AG09319 (cell line): Measurements from ENCODE around the gene CDC27.
"Not testable (repeated sequence)": the region's sequence is repeated elsewhere in the genome, so short reads cannot be mapped to it uniquely, and the experiment has no call there.

Experiments
- DNase-seq: peaks from one replicate; pipeline ENCODE4 v3.0.0-alpha.2; 2010; ENCODE audit warnings: low read depth; ENCODE audit errors: extremely low read depth
- CTCF ChIP-seq: IDR thresholded peaks from 2 replicates; pipeline ENCODE4 v1.5.1; 2011; ENCODE audit warnings: low read depth, mild to moderate bottlenecking, inconsistent platforms, low read length, moderate library complexity

CDC27 gene

GRCh38 chr17:47223460-47223859, 34.4 kb upstream of the CDC27 start:
- no peak for DNase-seq
- TF ChIP-seq CTCF = no peak

GRCh38 chr17:47223007-47223406, 33.9 kb upstream of the CDC27 start:
- no peak for TF ChIP-seq CTCF
- no peak for DNase-seq

GRCh38 chr17:47222047-47222446, 33.0 kb upstream of the CDC27 start:
- DNase-seq = no peak
- TF ChIP-seq CTCF = no peak

- TF ChIP-seq CTCF = no peak
Observed at GRCh38 chr17:47221154-47221553, 32.1 kb upstream of the CDC27 start.

GRCh38 chr17:47220531-47220999, 31.5 kb upstream of the CDC27 start:
- TF ChIP-seq CTCF = no peak
- DNase-seq = no peak

More at GRCh38 chr17:47221154-47221553, 32.1 kb upstream of the CDC27 start:
- no peak for DNase-seq

GRCh38 chr17:47219621-47220475, 30.8 kb upstream of the CDC27 start:
- no peak for TF ChIP-seq CTCF
- no peak for DNase-seq

- DNase-seq = no peak
- TF ChIP-seq CTCF = no peak
Observed at GRCh38 chr17:47218896-47219430, 29.9 kb upstream of the CDC27 start.

- not testable (repeated sequence) for DNase-seq
Observed at GRCh38 chr17:47217279-47217678, 28.2 kb upstream of the CDC27 start.

GRCh38 chr17:47216821-47217220, 27.7 kb upstream of the CDC27 start:
- DNase-seq = not testable (repeated sequence)
